SK-N-SH treated with all-trans-retinoic acid at 6 μM for 48 hours (cell line): ENCODE data around the gene POU2AF3.

Experiments
- ATAC-seq: fragments of 200-7000 bp; cut with Tn5 transposase; 3 replicates; pipeline ENCODE4 v1.9.1; 2020; ENCODE audit warnings: mild to moderate bottlenecking, moderate library complexity
- ARNTL ChIP-seq: fragments of 450-650 bp; formaldehyde crosslinking; IDR thresholded peaks from 2 replicates; pipeline ENCODE4 v1.5.0; 2020; ENCODE audit warnings: low read depth, mild to moderate bottlenecking, moderate library complexity, borderline replicate concordance
- BACH2 ChIP-seq: fragments of 250-450 bp; sonication (Bioruptor Pico); IDR thresholded peaks from 2 replicates; pipeline ENCODE4 v1.9.0; 2021; ENCODE audit warnings: mild to moderate bottlenecking, borderline replicate concordance
- CSDC2 ChIP-seq: fragments of 250-450 bp; sonication (Bioruptor Pico); IDR thresholded peaks from 2 replicates; pipeline ENCODE4 v1.5.0; 2020; ENCODE audit warnings: mild to moderate bottlenecking, moderate library complexity
- ESRRG ChIP-seq: fragments of 250-450 bp; sonication (Bioruptor Pico); IDR thresholded peaks from 2 replicates; pipeline ENCODE4 v1.6.1; 2021; ENCODE audit warnings: mild to moderate bottlenecking
- GLIS3 ChIP-seq: fragments of 250-450 bp; sonication (Bioruptor Pico); IDR thresholded peaks from 2 replicates; pipeline ENCODE4 v1.5.0; 2020; ENCODE audit warnings: mild to moderate bottlenecking, moderate library complexity
- ISL1 ChIP-seq: fragments of 250-450 bp; sonication (Bioruptor Pico); IDR thresholded peaks from 2 replicates; pipeline ENCODE4 v2.1.2; 2022; ENCODE audit warnings: mild to moderate bottlenecking, moderate library complexity
- OSR1 ChIP-seq: fragments of 250-450 bp; sonication (Bioruptor Pico); IDR thresholded peaks from 2 replicates; pipeline ENCODE4 v1.8.0; 2022; ENCODE audit warnings: moderate library complexity, mild to moderate bottlenecking, inconsistent platforms
- PPARA ChIP-seq: fragments of 250-450 bp; sonication (Bioruptor Pico); IDR thresholded peaks from 2 replicates; pipeline ENCODE4 v1.5.0; 2020; ENCODE audit warnings: mild to moderate bottlenecking, borderline replicate concordance
- RARB ChIP-seq: fragments of 250-450 bp; sonication (Bioruptor Pico); IDR thresholded peaks from 2 replicates; pipeline ENCODE4 v1.8.0; 2021; ENCODE audit warnings: mild to moderate bottlenecking, moderate library complexity
- SNAI2 ChIP-seq: fragments of 250-450 bp; sonication (Bioruptor Pico); IDR thresholded peaks from 2 replicates; pipeline ENCODE4 v1.5.0; 2020; ENCODE audit warnings: mild to moderate bottlenecking, moderate library complexity
- TCF4 ChIP-seq: fragments of 250-450 bp; sonication (Bioruptor Pico); IDR thresholded peaks from 2 replicates; pipeline ENCODE4 v1.8.0; 2021; ENCODE audit warnings: mild to moderate bottlenecking, moderate library complexity, borderline replicate concordance
- TOX ChIP-seq: fragments of 250-450 bp; sonication (Bioruptor Pico); IDR thresholded peaks from 2 replicates; pipeline ENCODE4 v1.8.0; 2021; ENCODE audit warnings: mild to moderate bottlenecking, moderate library complexity, borderline replicate concordance
- ZC3H10 ChIP-seq: fragments of 250-450 bp; sonication (Bioruptor Pico); IDR thresholded peaks from 2 replicates; pipeline ENCODE4 v1.5.1; 2021; ENCODE audit warnings: mild to moderate bottlenecking, moderate library complexity
- ZFP3 ChIP-seq: fragments of 250-450 bp; sonication (Bioruptor Pico); IDR thresholded peaks from 2 replicates; pipeline ENCODE4 v1.5.0; 2020; ENCODE audit warnings: mild to moderate bottlenecking, moderate library complexity
- ZFP30 ChIP-seq: fragments of 450-650 bp; formaldehyde crosslinking; IDR thresholded peaks from 2 replicates; pipeline ENCODE4 v1.5.0; 2022; ENCODE audit warnings: mild to moderate bottlenecking, moderate library complexity
- ZNF565 ChIP-seq: fragments of 450-650 bp; formaldehyde crosslinking; conservative IDR thresholded peaks from 2 replicates; pipeline ENCODE4 v1.5.0; 2020; ENCODE audit warnings: low read depth, mild to moderate bottlenecking, moderate library complexity
- ZNF70 ChIP-seq: fragments of 450-650 bp; formaldehyde crosslinking; IDR thresholded peaks from 2 replicates; pipeline ENCODE4 v1.5.0; 2020; ENCODE audit warnings: mild to moderate bottlenecking, moderate library complexity
- ZNF8 ChIP-seq: fragments of 450-650 bp; formaldehyde crosslinking; IDR thresholded peaks from 2 replicates; pipeline ENCODE4 v1.5.0; 2020; ENCODE audit warnings: mild to moderate bottlenecking, moderate library complexity
- TF ChIP-seq, protein P1 (sequence below): fragments of 250-450 bp; sonication (Bioruptor Pico); IDR thresholded peaks from 2 replicates; pipeline ENCODE4 v1.5.1; 2021; ENCODE audit warnings: mild to moderate bottlenecking, moderate library complexity
- TF ChIP-seq, protein P2 (sequence below): fragments of 250-450 bp; sonication (Bioruptor Pico); IDR thresholded peaks from 2 replicates; pipeline ENCODE4 v1.8.0; 2020; ENCODE audit warnings: mild to moderate bottlenecking, moderate library complexity, borderline replicate concordance
- TF ChIP-seq, protein P3 (sequence below): fragments of 250-450 bp; sonication (Bioruptor Pico); IDR thresholded peaks from 2 replicates; pipeline ENCODE4 v1.8.0; 2021; ENCODE audit warnings: low read depth, mild to moderate bottlenecking, moderate library complexity, borderline replicate concordance
- TF ChIP-seq, protein P4 (sequence below): fragments of 250-450 bp; sonication (Bioruptor Pico); IDR thresholded peaks from 2 replicates; pipeline ENCODE4 v1.5.0; 2020; ENCODE audit warnings: mild to moderate bottlenecking, moderate library complexity
- TF ChIP-seq, protein P5 (sequence below): fragments of 250-450 bp; sonication (Bioruptor Pico); IDR thresholded peaks from 2 replicates; pipeline ENCODE4 v1.5.1; 2020; ENCODE audit warnings: low read depth, mild to moderate bottlenecking, moderate library complexity

The POU2AF3 gene

DNA sequence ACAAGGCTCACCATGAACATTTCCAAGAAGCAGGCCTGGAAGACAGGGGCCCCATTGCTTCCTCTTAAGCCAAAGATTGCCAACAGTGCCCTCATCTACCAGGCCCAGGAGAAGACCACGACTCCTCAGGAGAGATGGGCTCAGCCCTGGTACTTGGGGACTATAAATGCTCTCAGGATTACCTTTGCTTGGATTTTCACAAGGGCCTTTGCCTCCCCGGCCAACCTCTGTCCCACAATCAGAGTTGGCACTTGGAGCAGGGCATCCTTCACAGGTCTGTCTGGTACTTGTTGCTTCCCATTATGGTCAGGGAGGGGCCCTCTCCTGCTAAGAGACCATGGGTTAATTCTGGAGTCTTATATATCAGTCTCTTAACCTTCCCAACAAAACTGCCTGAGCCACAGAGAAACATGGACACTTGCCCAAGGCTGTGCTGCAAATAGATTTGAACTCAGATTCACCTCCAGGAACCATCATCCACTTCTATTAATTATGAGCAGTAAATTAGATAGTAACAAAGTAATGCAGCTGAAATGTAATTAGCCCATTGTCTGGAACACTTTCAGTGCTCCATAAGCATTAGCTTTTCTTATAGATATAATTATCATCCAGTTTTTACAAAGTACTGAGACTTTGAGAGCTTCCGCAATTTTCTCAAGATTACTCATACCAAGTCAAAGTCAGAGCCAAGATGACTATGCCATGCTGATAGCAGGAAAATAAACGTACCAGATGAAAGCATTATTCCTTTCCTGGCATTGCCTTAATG, 33.5 kb downstream of the POU2AF3 start:
- peak; percentile 88 for ATAC-seq
- TF ChIP-seq ZFP3 (no peak; the same call in 1 of the 2 replicates), ZFP30 (CRISPR knock-in tag) (no peak), ZC3H10 (CRISPR knock-in tag) (peak; percentile 63; the same call in 1 of the 2 replicates), OSR1 (CRISPR knock-in tag) (no peak), ZNF8 (CRISPR knock-in tag) (peak; percentile 63), TOX (CRISPR knock-in tag) (no peak), ISL1 (CRISPR knock-in tag) (peak; percentile 100), PPARA (CRISPR knock-in tag) (peak; percentile 73; the same call in 1 of the 2 replicates), GLIS3 (CRISPR knock-in tag) (peak; percentile 68), RARB (CRISPR knock-in tag) (peak; percentile 80; the same call in 1 of the 2 replicates), ZNF565 (peak; percentile 39; the same call in 1 of the 2 replicates), BACH2 (no peak), ZNF70 (CRISPR knock-in tag) (peak; percentile 61; the same call in 1 of the 2 replicates), CSDC2 (CRISPR knock-in tag) (peak; percentile 67; the same call in 1 of the 2 replicates), ARNTL (CRISPR knock-in tag) (peak; percentile 78), ESRRG (CRISPR knock-in tag) (peak; percentile 98), SNAI2 (CRISPR knock-in tag) (peak; percentile 67), TCF4 (peak; percentile 98)
- TF ChIP-seq, protein P1, sequence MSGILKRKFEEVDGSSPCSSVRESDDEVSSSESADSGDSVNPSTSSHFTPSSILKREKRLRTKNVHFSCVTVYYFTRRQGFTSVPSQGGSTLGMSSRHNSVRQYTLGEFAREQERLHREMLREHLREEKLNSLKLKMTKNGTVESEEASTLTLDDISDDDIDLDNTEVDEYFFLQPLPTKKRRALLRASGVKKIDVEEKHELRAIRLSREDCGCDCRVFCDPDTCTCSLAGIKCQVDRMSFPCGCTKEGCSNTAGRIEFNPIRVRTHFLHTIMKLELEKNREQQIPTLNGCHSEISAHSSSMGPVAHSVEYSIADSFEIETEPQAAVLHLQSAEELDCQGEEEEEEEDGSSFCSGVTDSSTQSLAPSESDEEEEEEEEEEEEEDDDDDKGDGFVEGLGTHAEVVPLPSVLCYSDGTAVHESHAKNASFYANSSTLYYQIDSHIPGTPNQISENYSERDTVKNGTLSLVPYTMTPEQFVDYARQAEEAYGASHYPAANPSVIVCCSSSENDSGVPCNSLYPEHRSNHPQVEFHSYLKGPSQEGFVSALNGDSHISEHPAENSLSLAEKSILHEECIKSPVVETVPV (CRISPR knock-in tag) = peak; percentile 99
- TF ChIP-seq, protein P2, sequence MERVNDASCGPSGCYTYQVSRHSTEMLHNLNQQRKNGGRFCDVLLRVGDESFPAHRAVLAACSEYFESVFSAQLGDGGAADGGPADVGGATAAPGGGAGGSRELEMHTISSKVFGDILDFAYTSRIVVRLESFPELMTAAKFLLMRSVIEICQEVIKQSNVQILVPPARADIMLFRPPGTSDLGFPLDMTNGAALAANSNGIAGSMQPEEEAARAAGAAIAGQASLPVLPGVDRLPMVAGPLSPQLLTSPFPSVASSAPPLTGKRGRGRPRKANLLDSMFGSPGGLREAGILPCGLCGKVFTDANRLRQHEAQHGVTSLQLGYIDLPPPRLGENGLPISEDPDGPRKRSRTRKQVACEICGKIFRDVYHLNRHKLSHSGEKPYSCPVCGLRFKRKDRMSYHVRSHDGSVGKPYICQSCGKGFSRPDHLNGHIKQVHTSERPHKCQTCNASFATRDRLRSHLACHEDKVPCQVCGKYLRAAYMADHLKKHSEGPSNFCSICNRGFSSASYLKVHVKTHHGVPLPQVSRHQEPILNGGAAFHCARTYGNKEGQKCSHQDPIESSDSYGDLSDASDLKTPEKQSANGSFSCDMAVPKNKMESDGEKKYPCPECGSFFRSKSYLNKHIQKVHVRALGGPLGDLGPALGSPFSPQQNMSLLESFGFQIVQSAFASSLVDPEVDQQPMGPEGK = peak; percentile 75; the same call in 1 of the 2 replicates
- TF ChIP-seq, protein P3, sequence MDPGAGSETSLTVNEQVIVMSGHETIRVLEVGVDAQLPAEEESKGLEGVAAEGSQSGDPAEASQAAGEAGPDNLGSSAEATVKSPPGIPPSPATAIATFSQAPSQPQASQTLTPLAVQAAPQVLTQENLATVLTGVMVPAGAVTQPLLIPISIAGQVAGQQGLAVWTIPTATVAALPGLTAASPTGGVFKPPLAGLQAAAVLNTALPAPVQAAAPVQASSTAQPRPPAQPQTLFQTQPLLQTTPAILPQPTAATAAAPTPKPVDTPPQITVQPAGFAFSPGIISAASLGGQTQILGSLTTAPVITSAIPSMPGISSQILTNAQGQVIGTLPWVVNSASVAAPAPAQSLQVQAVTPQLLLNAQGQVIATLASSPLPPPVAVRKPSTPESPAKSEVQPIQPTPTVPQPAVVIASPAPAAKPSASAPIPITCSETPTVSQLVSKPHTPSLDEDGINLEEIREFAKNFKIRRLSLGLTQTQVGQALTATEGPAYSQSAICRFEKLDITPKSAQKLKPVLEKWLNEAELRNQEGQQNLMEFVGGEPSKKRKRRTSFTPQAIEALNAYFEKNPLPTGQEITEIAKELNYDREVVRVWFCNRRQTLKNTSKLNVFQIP (CRISPR knock-in tag) = no peak; the same call in 1 of the 2 replicates
- TF ChIP-seq, protein P4, sequence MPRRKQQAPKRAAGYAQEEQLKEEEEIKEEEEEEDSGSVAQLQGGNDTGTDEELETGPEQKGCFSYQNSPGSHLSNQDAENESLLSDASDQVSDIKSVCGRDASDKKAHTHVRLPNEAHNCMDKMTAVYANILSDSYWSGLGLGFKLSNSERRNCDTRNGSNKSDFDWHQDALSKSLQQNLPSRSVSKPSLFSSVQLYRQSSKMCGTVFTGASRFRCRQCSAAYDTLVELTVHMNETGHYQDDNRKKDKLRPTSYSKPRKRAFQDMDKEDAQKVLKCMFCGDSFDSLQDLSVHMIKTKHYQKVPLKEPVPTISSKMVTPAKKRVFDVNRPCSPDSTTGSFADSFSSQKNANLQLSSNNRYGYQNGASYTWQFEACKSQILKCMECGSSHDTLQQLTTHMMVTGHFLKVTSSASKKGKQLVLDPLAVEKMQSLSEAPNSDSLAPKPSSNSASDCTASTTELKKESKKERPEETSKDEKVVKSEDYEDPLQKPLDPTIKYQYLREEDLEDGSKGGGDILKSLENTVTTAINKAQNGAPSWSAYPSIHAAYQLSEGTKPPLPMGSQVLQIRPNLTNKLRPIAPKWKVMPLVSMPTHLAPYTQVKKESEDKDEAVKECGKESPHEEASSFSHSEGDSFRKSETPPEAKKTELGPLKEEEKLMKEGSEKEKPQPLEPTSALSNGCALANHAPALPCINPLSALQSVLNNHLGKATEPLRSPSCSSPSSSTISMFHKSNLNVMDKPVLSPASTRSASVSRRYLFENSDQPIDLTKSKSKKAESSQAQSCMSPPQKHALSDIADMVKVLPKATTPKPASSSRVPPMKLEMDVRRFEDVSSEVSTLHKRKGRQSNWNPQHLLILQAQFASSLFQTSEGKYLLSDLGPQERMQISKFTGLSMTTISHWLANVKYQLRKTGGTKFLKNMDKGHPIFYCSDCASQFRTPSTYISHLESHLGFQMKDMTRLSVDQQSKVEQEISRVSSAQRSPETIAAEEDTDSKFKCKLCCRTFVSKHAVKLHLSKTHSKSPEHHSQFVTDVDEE (CRISPR knock-in tag) = peak; percentile 83
- TF ChIP-seq, protein P5, sequence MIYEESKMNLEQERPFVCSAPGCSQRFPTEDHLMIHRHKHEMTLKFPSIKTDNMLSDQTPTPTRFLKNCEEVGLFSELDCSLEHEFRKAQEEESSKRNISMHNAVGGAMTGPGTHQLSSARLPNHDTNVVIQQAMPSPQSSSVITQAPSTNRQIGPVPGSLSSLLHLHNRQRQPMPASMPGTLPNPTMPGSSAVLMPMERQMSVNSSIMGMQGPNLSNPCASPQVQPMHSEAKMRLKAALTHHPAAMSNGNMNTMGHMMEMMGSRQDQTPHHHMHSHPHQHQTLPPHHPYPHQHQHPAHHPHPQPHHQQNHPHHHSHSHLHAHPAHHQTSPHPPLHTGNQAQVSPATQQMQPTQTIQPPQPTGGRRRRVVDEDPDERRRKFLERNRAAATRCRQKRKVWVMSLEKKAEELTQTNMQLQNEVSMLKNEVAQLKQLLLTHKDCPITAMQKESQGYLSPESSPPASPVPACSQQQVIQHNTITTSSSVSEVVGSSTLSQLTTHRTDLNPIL = peak; percentile 94
